Mesendoderm (in vitro differentiated cells): ENCODE measurements around the gene DHRS3.
A peak's percentile ranks its signal among the peaks of the same experiment; 100 is the strongest.

Experiments used
- DNase-seq: peaks from one replicate; pipeline ENCODE4 v3.0.0; 2013
- H2AK5ac ChIP-seq: 2 replicates; pipeline ENCODE4 v1.6.1; 2013; ENCODE audit warnings: low read length, inconsistent platforms
- H2BK120ac ChIP-seq: 2 replicates; pipeline ENCODE4 v1.6.1; 2013; ENCODE audit warnings: low read depth, mild to moderate bottlenecking, low read length, moderate library complexity, mixed read lengths
- H2BK15ac ChIP-seq: replicated peaks from 2 replicates; pipeline ENCODE4 v1.6.1; 2013; ENCODE audit warnings: low read depth, mild to moderate bottlenecking, moderate library complexity
- H2BK5ac ChIP-seq: 2 replicates; pipeline ENCODE4 v1.6.1; 2013; ENCODE audit warnings: low read length, inconsistent platforms
- H3K18ac ChIP-seq: 2 replicates; pipeline ENCODE4 v1.6.1; 2013; ENCODE audit warnings: mild to moderate bottlenecking, low read length, mixed read lengths
- H3K23ac ChIP-seq: one replicate; pipeline ENCODE4 v1.6.1; 2013; ENCODE audit warnings: low read length
- H3K27ac ChIP-seq: 2 replicates; pipeline ENCODE4 v1.5.1; 2013; ENCODE audit warnings: low read depth, mild to moderate bottlenecking, inconsistent platforms, low read length, moderate library complexity
- H3K27me3 ChIP-seq: 2 replicates; pipeline ENCODE4 v1.6.1; 2013; ENCODE audit warnings: low read length, control low read depth, mild to moderate bottlenecking, inconsistent platforms; ENCODE audit not compliant: insufficient read depth, poor library complexity
- H3K36me3 ChIP-seq: 2 replicates; pipeline ENCODE4 v1.6.1; 2013; ENCODE audit warnings: low read length, inconsistent platforms; ENCODE audit not compliant: control insufficient read depth, insufficient read depth
- H3K4ac ChIP-seq: one replicate; pipeline ENCODE4 v1.6.1; 2013; ENCODE audit warnings: low read depth, mild to moderate bottlenecking, low read length, moderate library complexity
- H3K4me1 ChIP-seq: 2 replicates; pipeline ENCODE4 v1.6.1; 2013; ENCODE audit warnings: low read depth, low read length, inconsistent platforms; ENCODE audit not compliant: control insufficient read depth
- H3K4me2 ChIP-seq: 2 replicates; pipeline ENCODE4 v1.6.1; 2013; ENCODE audit warnings: low read length
- H3K4me3 ChIP-seq: 2 replicates; pipeline ENCODE4 v1.5.1; 2013; ENCODE audit warnings: mild to moderate bottlenecking, low read length
- H3K56ac ChIP-seq: one replicate; pipeline ENCODE4 v1.6.1; 2013; ENCODE audit warnings: low read length
- H3K79me1 ChIP-seq: 2 replicates; pipeline ENCODE4 v1.6.1; 2013; ENCODE audit warnings: low read length, inconsistent platforms
- H3K79me2 ChIP-seq: 2 replicates; pipeline ENCODE4 v1.6.1; 2013; ENCODE audit warnings: mild to moderate bottlenecking, low read length; ENCODE audit not compliant: control insufficient read depth, insufficient read depth
- H3K9ac ChIP-seq: 2 replicates; pipeline ENCODE4 v1.6.1; 2013; ENCODE audit warnings: low read length, inconsistent platforms
- H4K5ac ChIP-seq: one replicate; pipeline ENCODE4 v1.6.1; 2013; ENCODE audit warnings: low read length
- H4K8ac ChIP-seq: one replicate; pipeline ENCODE4 v1.6.1; 2013; ENCODE audit warnings: low read depth, mild to moderate bottlenecking, control low read depth, low read length, moderate library complexity
- WGBS: extraction: QIAGEN DNeasy Blood & Tissue Kit; methylation state at CpG from one replicate; pipeline ENCODE4 v1.1.7; 2013; ENCODE audit warnings: low lambda C conversion rate, missing lambda C conversion rate; ENCODE audit not compliant: insufficient coverage; ENCODE audit errors: extremely low coverage; 5-methylcytosine and 5-hydroxymethylcytosine counted together

The DHRS3 gene

DNA sequence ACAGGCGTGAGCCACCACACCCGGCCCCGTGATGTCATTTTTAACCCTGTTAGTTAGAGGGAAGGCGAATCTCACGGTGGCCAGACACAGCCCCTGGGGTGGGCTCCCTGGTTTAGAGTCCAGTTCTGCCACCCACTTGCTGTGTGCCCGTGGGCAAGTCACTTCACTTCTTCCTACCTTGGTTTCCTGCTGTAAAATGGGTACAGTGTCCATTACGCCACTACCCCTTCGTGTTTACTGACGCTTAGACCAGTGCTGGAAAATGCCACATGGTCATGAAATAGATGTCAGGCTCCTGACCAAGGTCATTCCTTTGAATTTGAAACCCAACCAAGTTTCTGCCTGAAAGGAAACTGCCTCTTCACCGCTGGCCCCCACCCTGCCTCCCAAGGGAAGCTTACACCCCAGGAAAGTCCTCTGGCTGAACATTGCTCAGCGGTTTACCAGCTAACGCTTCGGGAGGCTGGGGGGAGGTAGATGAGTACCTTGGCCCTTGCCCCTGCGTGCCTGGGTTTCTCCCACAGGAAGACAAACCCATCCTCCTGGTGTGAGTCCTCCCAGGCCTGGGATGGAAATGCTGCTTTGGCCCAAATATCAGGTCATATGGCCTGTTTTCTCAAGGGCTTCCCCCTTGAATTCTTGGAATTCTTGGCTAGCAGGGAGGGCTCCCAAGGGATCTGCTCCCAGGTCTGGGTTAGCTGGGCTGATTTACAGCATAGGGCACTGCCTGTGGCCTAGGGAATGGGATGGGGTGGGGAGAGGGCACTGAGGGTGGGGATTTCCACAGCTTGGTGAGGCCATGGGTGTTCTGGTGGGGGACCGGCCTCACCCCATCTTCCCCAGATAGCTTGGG is 18.3 kb upstream of the DHRS3 start:
- Histone ChIP-seq H2BK120ac (no peak overlapping the region), H4K5ac (no peak overlapping the region)
- WGBS, result no CpG with 5 or more reads among the region's 15 CpGs

DNA sequence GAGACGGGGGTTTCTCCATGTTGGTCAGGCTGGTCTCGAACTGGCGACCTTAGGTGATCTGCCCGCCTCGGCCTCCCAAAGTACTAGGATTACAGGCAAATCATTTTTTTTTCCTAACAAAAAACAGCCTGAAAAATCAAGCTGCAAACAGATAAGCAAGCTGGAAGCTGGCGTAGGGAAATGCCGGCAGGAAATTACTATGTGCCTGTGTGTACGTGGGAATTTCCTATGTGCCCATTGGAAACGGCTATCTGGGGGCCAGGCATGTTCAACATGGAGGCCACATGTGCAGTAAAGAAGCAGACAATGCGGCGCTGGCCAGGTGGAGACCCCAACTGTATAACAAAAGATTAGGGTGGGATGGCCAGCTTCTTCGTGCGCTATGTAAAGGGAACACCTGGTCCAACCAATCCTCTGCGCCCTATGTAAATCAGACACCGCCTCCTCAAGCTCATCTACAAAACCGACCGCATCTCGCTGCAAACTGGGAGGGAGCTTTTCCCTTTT is 16.7 kb upstream of the DHRS3 start:
- no peak overlapping the region for H3K27ac ChIP-seq
- H2BK15ac ChIP-seq, result no peak overlapping the region
- no peak overlapping the region for H3K4me3 ChIP-seq
- H3K18ac ChIP-seq, result no peak overlapping the region
- no peak overlapping the region for H3K56ac ChIP-seq
- H3K79me2 ChIP-seq, result no peaks in the 10 kb centered on the region
- no peak overlapping the region for H2BK5ac ChIP-seq
- no peaks in the 10 kb centered on the region for H3K27me3 ChIP-seq
- no peak overlapping the region for H4K8ac ChIP-seq
- no peak overlapping the region for H3K9ac ChIP-seq
- no CpG with 5 or more reads among the region's 18 CpGs for WGBS
- no peak overlapping the region for H4K5ac ChIP-seq
- no peak overlapping the region for H2BK120ac ChIP-seq
- H3K4me2 ChIP-seq, result no peak overlapping the region
- no peak overlapping the region for H2AK5ac ChIP-seq
- H3K4me1 ChIP-seq, result no peaks in the 10 kb centered on the region
- H3K79me1 ChIP-seq, result no peaks in the 10 kb centered on the region
- no peaks in the 10 kb centered on the region for H3K36me3 ChIP-seq
- no peak for DNase-seq
- no peak overlapping the region for H3K23ac ChIP-seq
- H3K4ac ChIP-seq, result no peak overlapping the region

More for the DNA sequence above, 18.3 kb upstream of the DHRS3 start:
- Histone ChIP-seq H3K4me1 (no peaks in the 10 kb centered on the region), H3K79me2 (no peaks in the 10 kb centered on the region), H2AK5ac (no peak overlapping the region), H2BK5ac (no peak overlapping the region), H3K9ac (no peak overlapping the region), H3K36me3 (no peaks in the 10 kb centered on the region), H3K79me1 (no peaks in the 10 kb centered on the region), H3K27ac (no peak overlapping the region), H3K23ac (no peak overlapping the region), H3K18ac (no peak overlapping the region), H3K27me3 (no peaks in the 10 kb centered on the region), H3K4me2 (no peak overlapping the region), H3K4me3 (no peak overlapping the region), H4K8ac (no peak overlapping the region), H3K56ac (no peak overlapping the region), H3K4ac (no peak overlapping the region), H2BK15ac (no peak overlapping the region)
- DNase-seq, result peak; percentile 83

DNA sequence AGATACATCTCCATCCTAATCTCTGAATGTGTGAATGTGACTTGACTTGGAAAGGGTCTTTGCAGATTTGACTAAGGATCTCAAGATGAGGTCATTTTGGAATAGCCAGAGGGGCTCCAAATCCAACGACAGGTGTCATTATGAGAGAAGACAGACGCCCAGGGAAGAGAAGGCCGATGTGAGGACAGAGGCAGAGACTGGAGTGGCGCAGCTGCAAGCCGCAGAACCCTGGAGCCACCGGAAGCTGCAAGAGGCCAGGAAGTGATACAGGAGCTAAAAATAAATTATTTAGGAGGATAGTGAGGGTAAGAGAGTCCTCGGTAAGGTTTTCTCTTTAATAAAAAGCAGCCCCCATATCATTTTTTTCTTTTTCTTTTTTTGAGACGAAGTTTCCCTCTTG is 16.1 kb upstream of the DHRS3 start:
- no peak overlapping the region for H3K9ac ChIP-seq
- H3K23ac ChIP-seq, result no peak overlapping the region
- no peak overlapping the region for H3K56ac ChIP-seq
- no peak overlapping the region for H4K8ac ChIP-seq
- H2BK15ac ChIP-seq, result no peak overlapping the region
- no peak overlapping the region for H2AK5ac ChIP-seq
- DNase-seq, result no peak
- H2BK5ac ChIP-seq, result no peak overlapping the region
- no peak overlapping the region for H4K5ac ChIP-seq
- no peaks in the 10 kb centered on the region for H3K4me1 ChIP-seq
- H2BK120ac ChIP-seq, result no peak overlapping the region
- H3K36me3 ChIP-seq, result no peaks in the 10 kb centered on the region
- H3K27ac ChIP-seq, result no peak overlapping the region
- no peak overlapping the region for H3K4me3 ChIP-seq
- H3K18ac ChIP-seq, result no peak overlapping the region
- no peak overlapping the region for H3K4me2 ChIP-seq
- H3K27me3 ChIP-seq, result no peaks in the 10 kb centered on the region
- no peaks in the 10 kb centered on the region for H3K79me2 ChIP-seq
- H3K79me1 ChIP-seq, result no peaks in the 10 kb centered on the region
- no CpG with 5 or more reads among the region's 8 CpGs for WGBS
- no peak overlapping the region for H3K4ac ChIP-seq

DNA sequence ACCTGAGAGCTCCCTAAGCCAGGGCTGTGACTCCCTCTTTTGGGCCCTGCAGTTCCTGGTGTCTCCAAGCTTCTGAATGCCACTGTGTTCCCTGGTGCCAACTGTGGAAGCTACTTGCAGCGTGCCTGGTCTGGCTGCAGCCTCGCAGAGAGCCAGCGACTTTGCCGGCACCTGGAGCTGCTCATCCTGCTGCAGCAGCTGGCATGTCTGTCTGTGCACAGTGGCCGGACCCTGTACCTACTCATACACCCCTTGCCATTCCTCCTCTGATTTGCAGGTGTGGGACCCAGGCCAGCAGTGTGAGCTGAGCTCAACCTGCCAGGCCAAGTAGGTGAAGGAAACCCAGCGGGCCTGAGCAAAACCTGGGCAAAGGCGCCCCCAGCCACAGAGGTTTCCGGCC is 13.6 kb upstream of the DHRS3 start:
- H3K56ac ChIP-seq, result no peak overlapping the region
- no peaks in the 10 kb centered on the region for H3K79me2 ChIP-seq
- no peak overlapping the region for H3K27ac ChIP-seq
- no peak for DNase-seq
- H4K8ac ChIP-seq, result no peak overlapping the region
- no peaks in the 10 kb centered on the region for H3K79me1 ChIP-seq
- no peak overlapping the region for H3K4ac ChIP-seq
- H2BK5ac ChIP-seq, result no peak overlapping the region
- no peak overlapping the region for H3K4me2 ChIP-seq
- H3K27me3 ChIP-seq, result no peaks in the 10 kb centered on the region
- no peak overlapping the region for H4K5ac ChIP-seq
- no CpG with 5 or more reads among the region's 8 CpGs for WGBS
- no peak overlapping the region for H2BK120ac ChIP-seq
- no peak overlapping the region for H3K9ac ChIP-seq
- H3K23ac ChIP-seq, result no peak overlapping the region
- no peak overlapping the region for H3K4me3 ChIP-seq
- H3K4me1 ChIP-seq, result no peaks in the 10 kb centered on the region
- H3K36me3 ChIP-seq, result no peaks in the 10 kb centered on the region
- no peak overlapping the region for H2BK15ac ChIP-seq
- no peak overlapping the region for H3K18ac ChIP-seq
- H2AK5ac ChIP-seq, result no peak overlapping the region

DNA sequence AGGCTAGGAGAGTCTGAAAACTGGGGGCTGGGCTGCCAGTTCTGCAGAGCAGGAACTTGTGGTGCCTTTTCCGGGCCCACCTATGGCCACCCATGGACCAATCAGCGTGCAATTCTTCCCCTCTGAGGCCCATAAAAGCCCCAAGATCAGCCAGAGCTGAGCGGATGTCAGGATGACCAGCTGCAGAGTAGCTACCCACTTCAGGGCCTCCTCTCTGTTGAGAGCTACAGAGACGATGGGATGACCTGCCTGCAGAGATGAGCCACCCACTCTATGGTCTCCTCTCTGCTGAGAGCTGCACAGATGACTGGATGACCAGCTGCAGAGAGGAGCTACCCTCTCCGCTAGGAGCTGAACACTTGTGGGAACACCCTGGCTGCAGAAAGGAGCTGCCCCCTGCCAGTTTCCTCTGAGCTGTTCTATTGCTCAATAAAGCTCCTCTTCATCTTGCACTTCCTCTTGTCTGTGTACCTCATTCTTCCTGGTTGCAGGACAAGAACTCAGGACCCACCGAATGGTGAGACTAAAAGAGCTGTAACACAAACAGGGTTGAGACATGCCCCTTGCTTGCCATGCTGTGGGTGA is 13.0 kb upstream of the DHRS3 start:
- no peaks in the 10 kb centered on the region for H3K4me1 ChIP-seq
- H4K5ac ChIP-seq, result no peak overlapping the region
- no peak overlapping the region for H2BK15ac ChIP-seq
- H2AK5ac ChIP-seq, result no peak overlapping the region
- H2BK120ac ChIP-seq, result no peak overlapping the region
- no peak overlapping the region for H4K8ac ChIP-seq
- no peak overlapping the region for H3K18ac ChIP-seq
- no peak overlapping the region for H2BK5ac ChIP-seq
- H3K27ac ChIP-seq, result no peak overlapping the region
- DNase-seq, result no peak
- H3K4ac ChIP-seq, result no peak overlapping the region
- no peak overlapping the region for H3K4me2 ChIP-seq
- H3K56ac ChIP-seq, result no peak overlapping the region
- H3K27me3 ChIP-seq, result no peaks in the 10 kb centered on the region
- H3K9ac ChIP-seq, result no peak overlapping the region
- WGBS, result no CpG with 5 or more reads among the region's 6 CpGs
- H3K79me2 ChIP-seq, result no peaks in the 10 kb centered on the region
- H3K4me3 ChIP-seq, result no peak overlapping the region
- H3K23ac ChIP-seq, result no peak overlapping the region
- H3K36me3 ChIP-seq, result no peaks in the 10 kb centered on the region
- no peaks in the 10 kb centered on the region for H3K79me1 ChIP-seq
